GM12878 (cell line): ENCODE results near the gene CLCC1. TPM values are rescaled to one million over a fixed set of nuclear protein-coding genes. Genes with fewer than 3 reads are reported as not detected.

Experiments used
- ATAC-seq: fragments of 200-7000 bp; cut with Tn5 transposase; 3 replicates; pipeline ENCODE4 v1.9.1; 2020; ENCODE audit warnings: mild to moderate bottlenecking, moderate library complexity
- BruUV-seq: library from RNA; stranded (reverse); fragments of 400-500 nt; replicated peaks from 2 replicates; lab custom pipeline; 2021; lab: Mats Ljungman, UMichigan
- CTCF ChIA-PET: fragments of 300-600 bp; sonication (Branson Sonifier 250); formaldehyde crosslinking; extraction: SDS; loops from one replicate; lab custom pipeline; 2021; ENCODE audit warnings: inconsistent platforms; lab: Yijun Ruan, JAX
- POLR2A ChIA-PET: fragments of 350-600 bp; formaldehyde crosslinking; extraction: SDS; loops from one replicate; lab custom pipeline; 2021; ENCODE audit warnings: inconsistent platforms; lab: Charles Lee
- RAD21 ChIA-PET: fragments of 300-600 bp; sonication (Branson Sonifier 250); formaldehyde crosslinking; loops from one replicate; lab custom pipeline; 2023; ENCODE audit warnings: antibody characterized with exemption; ENCODE audit not compliant: unreplicated experiment; lab: Charles Lee
- SMC1A ChIA-PET: fragments of 300-600 bp; sonication (Branson Sonifier 250); formaldehyde crosslinking; loops from one replicate; lab custom pipeline; 2023; ENCODE audit not compliant: unreplicated experiment, uncharacterized antibody; lab: Charles Lee
- DNase-seq: peaks from one replicate; pipeline ENCODE4 v3.0.0-alpha.2; 2011; ENCODE audit warnings: low read depth, low spot score
- FAIRE-seq: peaks from 3 replicates; lab custom pipeline; 2011; peaks lifted over from hg19 to GRCh38; lab: Jason Lieb, UNC
- H2AFZ ChIP-seq: 2 replicates; pipeline ENCODE4 v1.6.0; 2011; ENCODE audit warnings: low read depth, low read length, control low read depth; ENCODE audit not compliant: control insufficient read depth
- H3K27ac ChIP-seq: 2 replicates; pipeline ENCODE4 v1.5.1; 2011; ENCODE audit warnings: control low read depth; ENCODE audit not compliant: control insufficient read depth, insufficient read depth
- H3K27me3 ChIP-seq, 2 experiments: replicated peaks in 1 of 2; 2 replicates each; pipeline versions ENCODE4 v1.6.0 to v1.6.1; 2011; ENCODE audit warnings: low read length in 1 of 2; ENCODE audit not compliant: control insufficient read depth in 2 of 2, insufficient read depth in 2 of 2
- H3K36me3 ChIP-seq, 2 experiments: 2 replicates each; pipeline ENCODE4 v1.5.1; 2011; ENCODE audit warnings: low read length in 1 of 2; ENCODE audit not compliant: control insufficient read depth in 2 of 2, insufficient read depth in 2 of 2
- H3K4me1 ChIP-seq: 2 replicates; pipeline ENCODE4 v1.6.1; 2011; ENCODE audit warnings: mild to moderate bottlenecking, low read length, moderate library complexity, mixed read lengths; ENCODE audit not compliant: control insufficient read depth, insufficient read depth
- H3K4me2 ChIP-seq: 2 replicates; pipeline ENCODE4 v1.6.0; 2011; ENCODE audit warnings: control low read depth; ENCODE audit not compliant: control insufficient read depth, insufficient read depth
- H3K4me3 ChIP-seq: fragments of 200-600 bp; sonication (generic); 2 replicates; pipeline ENCODE4 v1.5.1; 2016
- H3K79me2 ChIP-seq: 2 replicates; pipeline ENCODE4 v1.6.0; 2011; ENCODE audit warnings: low read length; ENCODE audit not compliant: control insufficient read depth, insufficient read depth
- H3K9ac ChIP-seq: 2 replicates; pipeline ENCODE4 v1.8.0; 2011; ENCODE audit warnings: low read length, control low read depth, mixed read lengths; ENCODE audit not compliant: control insufficient read depth, insufficient read depth
- H3K9me3 ChIP-seq: replicated peaks from 3 replicates; pipeline ENCODE4 v1.5.1; 2011; ENCODE audit warnings: mild to moderate bottlenecking, low read length; ENCODE audit not compliant: control insufficient read depth, insufficient read depth
- H4K20me1 ChIP-seq: 2 replicates; pipeline ENCODE4 v1.6.0; 2011; ENCODE audit not compliant: control insufficient read depth, insufficient read depth
- BCL11A ChIP-seq: IDR thresholded peaks from 2 replicates; pipeline ENCODE4 v1.6.1; 2011; ENCODE audit warnings: low read depth, low read length
- BMI1 ChIP-seq: fragments of 450-650 bp; IDR thresholded peaks from 2 replicates; pipeline ENCODE4 v1.6.1; 2016; ENCODE audit warnings: mild to moderate bottlenecking, moderate library complexity, borderline replicate concordance
- CEBPB ChIP-seq, 2 experiments: fragments of 150-350 bp in 1 of 2; IDR thresholded peaks; 2 replicates each; pipeline ENCODE4 v1.6.1; 2012 to 2014; ENCODE audit warnings: low read depth in 2 of 2, low read length in 2 of 2, borderline replicate concordance in 1 of 2, inconsistent platforms in 1 of 2
- CHD2 ChIP-seq: IDR thresholded peaks from 2 replicates; pipeline ENCODE4 v1.6.1; 2011; ENCODE audit warnings: low read depth, low read length, improper control_type of control experiment, borderline replicate concordance
- GABPA ChIP-seq: IDR thresholded peaks from 2 replicates; pipeline ENCODE4 v1.6.1; 2014; ENCODE audit warnings: antibody characterized with exemption, low read depth, mild to moderate bottlenecking, inconsistent platforms
- IKZF1 ChIP-seq: fragments of 450-650 bp; conservative IDR thresholded peaks from 2 replicates; pipeline ENCODE4 v1.6.1; 2017; ENCODE audit warnings: antibody characterized with exemption, mild to moderate bottlenecking
- MYB ChIP-seq: fragments of 150-350 bp; IDR thresholded peaks from 2 replicates; pipeline ENCODE4 v1.6.1; 2014; ENCODE audit warnings: mild to moderate bottlenecking, low read depth, low read length, borderline replicate concordance
- NFXL1 ChIP-seq: fragments of 450-650 bp; IDR thresholded peaks from 2 replicates; pipeline ENCODE4 v1.6.1; 2017; ENCODE audit warnings: antibody characterized with exemption, mild to moderate bottlenecking, borderline replicate concordance
- POU2F2 ChIP-seq: IDR thresholded peaks from 3 replicates; pipeline ENCODE4 v1.6.1; 2011; ENCODE audit warnings: low read depth, mild to moderate bottlenecking, low read length, borderline replicate concordance
- RBBP5 ChIP-seq: fragments of 200-600 bp; sonication (generic); conservative IDR thresholded peaks from 2 replicates; pipeline ENCODE4 v1.6.1; 2016
- SKIL ChIP-seq: fragments of 450-650 bp; IDR thresholded peaks from 2 replicates; pipeline ENCODE4 v1.6.1; 2017; ENCODE audit warnings: mild to moderate bottlenecking, low read depth, inconsistent platforms; ENCODE audit not compliant: poor library complexity, severe bottlenecking
- SUPT20H ChIP-seq: IDR thresholded peaks from 2 replicates; pipeline ENCODE4 v1.6.1; 2011; ENCODE audit warnings: low read depth, mild to moderate bottlenecking, low read length, moderate library complexity, borderline replicate concordance; ENCODE audit not compliant: control insufficient read depth
- TBL1XR1 ChIP-seq: IDR thresholded peaks from 2 replicates; pipeline ENCODE4 v1.6.1; 2012; ENCODE audit warnings: low read depth, low read length, improper control_type of control experiment
- ZBTB33 ChIP-seq: fragments of 450-650 bp; IDR thresholded peaks from 2 replicates; pipeline ENCODE4 v1.6.1; 2017; ENCODE audit warnings: mild to moderate bottlenecking
- WGBS: methylation state at CpG from one replicate; pipeline ENCODE4 v1.1.6; 2016; ENCODE audit warnings: low lambda C conversion rate; ENCODE audit not compliant: insufficient replicate concordance, insufficient coverage; ENCODE audit errors: missing lambda C conversion rate; 5-methylcytosine and 5-hydroxymethylcytosine counted together
- in situ Hi-C: fragments of 300-500 bp; cut with MboI; formaldehyde crosslinking; loops from 9 replicates; pipeline ENCODE4 v1.14.3; 2018; ENCODE audit warnings: mixed read lengths
- intact Hi-C: fragments of 100-400 bp; cut with micrococcal nuclease; formaldehyde crosslinking; loops from one replicate; pipeline ENCODE4 v1.14.2; 2022; ENCODE audit not compliant: unreplicated experiment
- polyA plus RNA-seq, 11 experiments: library from polyadenylated mRNA; depleted of rRNA in 4 of 11; unstranded in 6 of 11; stranded (reverse) in 5 of 11; fragments of >200 nt; fragmentation: Nextera tagmentation in 4 of 11; fragmentation: Illumina TruSeq in 1 of 11; extraction: Ambion mirVana in 4 of 11; extraction: Trizol in 1 of 11; gene quantifications; 1 replicate in 1 of 11; 2 replicates in 10 of 11; pipeline versions ENCODE4 v1.2.1 to v1.2.3, GENCODE V29; 2011 to 2016; ENCODE audit warnings: inconsistent platforms in 2 of 11, missing spikeins in 2 of 11, low read depth in 1 of 11
- total RNA-seq, 4 experiments: library from RNA; depleted of rRNA in 3 of 4; stranded (reverse); fragments of >200 nt in 3 of 4; fragmentation: Illumina TruSeq in 1 of 4; extraction: Trizol in 1 of 4; gene quantifications; 2 replicates each; pipeline versions ENCODE4 v1.2.1 to v1.2.3, GENCODE V29; 2013 to 2021

The CLCC1 gene
- total and polyA plus RNA-seq, 10 of the 15 experiments (the other 5 are each of a cell fraction or from before 2014, with no cell fraction given): 11.9 to 25.8 (median 16.1) TPM

- Histone ChIP-seq H3K27me3 (no peaks in the 10 kb centered on the region), H3K9me3 (no peaks in the 10 kb centered on the region), H3K9ac (no peak overlapping the region), H3K4me3 (no peak overlapping the region), H3K36me3 (no peaks in the 10 kb centered on the region), H3K79me2 (peaks cover 37% of the 10 kb centered on the region), H3K4me2 (no peak overlapping the region), H4K20me1 (no peaks in the 10 kb centered on the region), H3K4me1 (peaks cover 12% of the 10 kb centered on the region), H2AFZ (no peak overlapping the region), H3K27ac (no peak overlapping the region)
- ATAC-seq (no peak), DNase-seq (no peak), FAIRE-seq (no peak)
- ChIA-PET RAD21 (no interaction called here), SMC1A (no interaction called here), POLR2A (no interaction called here), CTCF (no interaction called here)
- TF ChIP-seq TBL1XR1: no peak
- no peak for TF ChIP-seq NFXL1
- TF ChIP-seq CHD2: no peak
- TF ChIP-seq ZBTB33: no peak
- no peak for TF ChIP-seq BCL11A
- no peak for TF ChIP-seq SUPT20H
- no peak for TF ChIP-seq BMI1
- no peak for TF ChIP-seq SKIL
- no peak for TF ChIP-seq RBBP5
- TF ChIP-seq GABPA: no peak
- TF ChIP-seq POU2F2: no peak
- no peak for TF ChIP-seq CEBPB (IDR thresholded peaks at IDR 0.05; ENCODE audit: borderline replicate concordance in 1 of 2, low read depth in 2 of 2, low read length in 2 of 2)
- TF ChIP-seq IKZF1: no peak
- no peak for TF ChIP-seq MYB
- WGBS: 98% methylated on average over 5 of the region's 5 CpGs
- no TSS peak for BruUV-seq
- in situ Hi-C loops: no loop called here
- intact Hi-C loops: no loop called here
Observed at GRCh38 chr1:108957888-108958287, 5.4 kb downstream of the CLCC1 start.
